Measurements from ENCODE around the gene BOLA3. TPM values are rescaled to one million over a fixed set of nuclear protein-coding genes. Genes with fewer than 3 reads are reported as not detected.

Gene BOLA3
- total and polyA plus RNA-seq, 2 donors (not counting 1 experiment from before 2014, with no cell fraction given) = 6.5 to 8.5 TPM

GRCh38 chr2:74110537-74110936 lies 37.2 kb downstream of the BOLA3 start:
- H2AFZ ChIP-seq (ENCODE audit: insufficient read depth, low read depth, low read length, poor library complexity, severe bottlenecking) = no peak overlapping the region
- no peak overlapping the region for H3K4me3 Mint-ChIP-seq
- TF ChIP-seq EZH2 (IDR thresholded peaks at IDR 0.05; ENCODE audit: borderline replicate concordance, insufficient read depth, low read depth, low read length, poor library complexity, severe bottlenecking) (no peak), CTCF (IDR thresholded peaks at IDR 0.05) (no peak)
- intact Hi-C loops (cut with micrococcal nuclease) = no loop called here
- H3K4me2 ChIP-seq (replicated peaks; ENCODE audit: low read depth, low read length, poor library complexity, severe bottlenecking) = no peak overlapping the region
- H3K27ac Mint-ChIP-seq = no peak overlapping the region
- H3K27ac ChIP-seq (ENCODE audit: low read length in 2 of 2) = no peak overlapping the region
- CTCF ChIA-PET = interaction anchor here (0.7 to 1.0 kb wide), 3 partner anchors 10 to 263 kb away, joined by 3 to 4 read pairs (median 3); no protein-coding TSS in a partner anchor
- peaks cover 0 to 4% (median 0%) of the 10 kb centered on the region in 4 experiments for H3K27me3 ChIP-seq (replicated peaks in 1 of 4; ENCODE audit: control extremely low read depth in 1 of 4, control insufficient read depth in 3 of 4, insufficient read depth in 4 of 4, low read length in 3 of 4)
- DNase-seq (no peak), ATAC-seq (ENCODE audit: low read depth) (no peak)
- H3K9me3 Mint-ChIP-seq (ENCODE audit: insufficient read depth) = no peaks in the 10 kb centered on the region
- WGBS (ENCODE audit: insufficient coverage) = 95% methylated on average over 3 of the region's 3 CpGs
- no peaks in the 10 kb centered on the region for H3K4me1 ChIP-seq (ENCODE audit: control insufficient read depth in 2 of 2, insufficient read depth in 2 of 2, low read length in 2 of 2)
- peaks cover 12% of the 10 kb centered on the region for H3K27me3 Mint-ChIP-seq
- H4K20me1 ChIP-seq (ENCODE audit: control insufficient read depth, insufficient read depth, low read length, poor library complexity, severe bottlenecking) = no peaks in the 10 kb centered on the region
- H3K4me1 Mint-ChIP-seq = no peaks in the 10 kb centered on the region
- H3K36me3 ChIP-seq (replicated peaks in 1 of 2; ENCODE audit: control extremely low read depth in 1 of 2, control insufficient read depth in 1 of 2, extremely low read depth in 1 of 2, insufficient read depth in 2 of 2, low read length in 1 of 2) = peaks cover 0 to 3% of the 10 kb centered on the region in 2 experiments
- H3K4me3 ChIP-seq (ENCODE audit: control extremely low read depth in 1 of 5, extremely low read depth in 1 of 5, insufficient read depth in 1 of 5, low read depth in 2 of 5, low read length in 4 of 5) = no peak overlapping the region
- H3K9me3 ChIP-seq (ENCODE audit: control extremely low read depth in 1 of 3, control insufficient read depth in 2 of 3, insufficient read depth in 1 of 3, low read length in 2 of 3) = no peaks in the 10 kb centered on the region
- H3K79me2 ChIP-seq (ENCODE audit: control insufficient read depth, insufficient read depth, low read length) = no peaks in the 10 kb centered on the region
- POLR2A ChIA-PET = no interaction called here
- H3K9ac ChIP-seq (ENCODE audit: low read length) = no peak overlapping the region

GRCh38 chr2:74109551-74109950 lies 38.2 kb downstream of the BOLA3 start:
- Histone ChIP-seq H3K27me3 (replicated peaks in 1 of 4; ENCODE audit: control extremely low read depth in 1 of 4, control insufficient read depth in 3 of 4, insufficient read depth in 4 of 4, low read length in 3 of 4) (peaks cover 0 to 4% (median 0%) of the 10 kb centered on the region in 4 experiments), H3K27ac (ENCODE audit: low read length in 2 of 2) (no peak overlapping the region), H3K79me2 (ENCODE audit: control insufficient read depth, insufficient read depth, low read length) (no peaks in the 10 kb centered on the region), H2AFZ (ENCODE audit: insufficient read depth, low read depth, low read length, poor library complexity, severe bottlenecking) (no peak overlapping the region), H3K36me3 (replicated peaks in 1 of 2; ENCODE audit: control extremely low read depth in 1 of 2, control insufficient read depth in 1 of 2, extremely low read depth in 1 of 2, insufficient read depth in 2 of 2, low read length in 1 of 2) (peaks cover 0 to 5% of the 10 kb centered on the region in 2 experiments), H3K4me3 (ENCODE audit: control extremely low read depth in 1 of 5, extremely low read depth in 1 of 5, insufficient read depth in 1 of 5, low read depth in 2 of 5, low read length in 4 of 5) (no peak overlapping the region), H3K9ac (ENCODE audit: low read length) (no peak overlapping the region), H3K9me3 (ENCODE audit: control extremely low read depth in 1 of 3, control insufficient read depth in 2 of 3, insufficient read depth in 1 of 3, low read length in 2 of 3) (no peaks in the 10 kb centered on the region), H3K4me2 (replicated peaks; ENCODE audit: low read depth, low read length, poor library complexity, severe bottlenecking) (no peak overlapping the region), H4K20me1 (ENCODE audit: control insufficient read depth, insufficient read depth, low read length, poor library complexity, severe bottlenecking) (no peaks in the 10 kb centered on the region), H3K4me1 (ENCODE audit: control insufficient read depth in 2 of 2, insufficient read depth in 2 of 2, low read length in 2 of 2) (no peaks in the 10 kb centered on the region)
- TF ChIP-seq CTCF (IDR thresholded peaks at IDR 0.05) = no peak
- no peak for TF ChIP-seq EZH2 (IDR thresholded peaks at IDR 0.05; ENCODE audit: borderline replicate concordance, insufficient read depth, low read depth, low read length, poor library complexity, severe bottlenecking)
- Mint-ChIP-seq H3K27me3 (peaks cover 5% of the 10 kb centered on the region), H3K9me3 (ENCODE audit: insufficient read depth) (no peaks in the 10 kb centered on the region), H3K4me3 (no peak overlapping the region), H3K4me1 (no peaks in the 10 kb centered on the region), H3K27ac (no peak overlapping the region)
- intact Hi-C loops (cut with micrococcal nuclease) = no loop called here
- WGBS (ENCODE audit: insufficient coverage) = 92% methylated on average over 5 of the region's 8 CpGs
- DNase-seq (no peak), ATAC-seq (ENCODE audit: low read depth) (no peak)
- ChIA-PET CTCF (interaction anchor here (0.6 to 1.6 kb wide), 5 partner anchors 11 to 201 kb away, joined by 3 to 4 read pairs (median 3); no protein-coding TSS in a partner anchor), POLR2A (interaction anchor here (0.6 kb wide), 1 partner anchor 11 kb away, joined by 5 read pairs; no protein-coding TSS in a partner anchor)
